CD14-positive monocyte (primary cell): ENCODE results near the gene GJB2. TPM values are rescaled to one million over a fixed set of nuclear protein-coding genes. Genes with fewer than 3 reads are reported as not detected.
A peak's percentile ranks its signal among the peaks of the same experiment; 100 is the strongest.

ENCODE experiments used
- DNase-seq, 3 donors: peaks; one replicate each; pipeline ENCODE4 v3.0.0-alpha.2; 2011 to 2022
- H2AFZ ChIP-seq: 2 replicates; pipeline ENCODE4 v1.6.0; 2012; ENCODE audit warnings: mild to moderate bottlenecking, low read depth, low read length, inconsistent platforms; ENCODE audit not compliant: insufficient read depth, poor library complexity, severe bottlenecking
- H3K27ac ChIP-seq, 2 donors: 1 replicate in 1 of 2; 2 replicates in 1 of 2; pipeline ENCODE4 v1.5.1; 2012 to 2013; ENCODE audit warnings: low read length in 2 of 2, control low read depth in 1 of 2, inconsistent platforms in 1 of 2, low read depth in 1 of 2, mild to moderate bottlenecking in 1 of 2
- H3K27me3 ChIP-seq, 2 donors: one replicate each; pipeline versions ENCODE4 v1.6.0 to v1.6.1; 2011 to 2013; ENCODE audit warnings: low read length in 2 of 2; ENCODE audit not compliant: control insufficient read depth in 2 of 2, insufficient read depth in 2 of 2
- H3K36me3 ChIP-seq, 2 donors: replicated peaks in 1 of 2; 1 replicate in 1 of 2; 2 replicates in 1 of 2; pipeline versions ENCODE4 v1.5.1 to v1.6.1; 2012 to 2013; ENCODE audit warnings: low read length in 2 of 2, control low read depth in 1 of 2, inconsistent platforms in 1 of 2, mild to moderate bottlenecking in 1 of 2; ENCODE audit not compliant: insufficient read depth in 2 of 2, control insufficient read depth in 1 of 2
- H3K4me1 ChIP-seq, 2 donors: 1 replicate in 1 of 2; 2 replicates in 1 of 2; pipeline versions ENCODE4 v1.5.1 to v1.6.1; 2012 to 2013; ENCODE audit warnings: low read length in 2 of 2, control low read depth in 1 of 2, inconsistent platforms in 1 of 2, mild to moderate bottlenecking in 1 of 2, moderate library complexity in 1 of 2; ENCODE audit not compliant: insufficient read depth in 2 of 2, control insufficient read depth in 1 of 2
- H3K4me2 ChIP-seq: replicated peaks from 2 replicates; pipeline ENCODE3; 2012; ENCODE audit warnings: low read length, moderate library complexity, mild to moderate bottlenecking; ENCODE audit not compliant: poor library complexity, severe bottlenecking; ENCODE audit errors: extremely low read depth
- H3K4me3 ChIP-seq, 3 experiments: fragments of 200-600 bp in 1 of 3; sonication (generic) in 1 of 3; replicated peaks in 1 of 3; 1 replicate in 2 of 3; 2 replicates in 1 of 3; pipeline ENCODE4 v1.5.1; 2011 to 2013; ENCODE audit warnings: low read length in 3 of 3, mild to moderate bottlenecking in 3 of 3, control low read depth in 2 of 3, low read depth in 2 of 3, inconsistent platforms in 1 of 3, moderate library complexity in 1 of 3
- H3K79me2 ChIP-seq: 2 replicates; pipeline ENCODE4 v1.6.0; 2012; ENCODE audit warnings: mild to moderate bottlenecking, control low read depth, inconsistent platforms, low read length, moderate library complexity; ENCODE audit not compliant: insufficient read depth
- H3K9ac ChIP-seq: 2 replicates; pipeline ENCODE4 v1.6.0; 2017; ENCODE audit warnings: low read length, mild to moderate bottlenecking; ENCODE audit not compliant: insufficient read depth, poor library complexity, severe bottlenecking
- H3K9me3 ChIP-seq, 2 donors: replicated peaks in 1 of 2; 1 replicate in 1 of 2; 2 replicates in 1 of 2; pipeline versions ENCODE4 v1.5.1 to v1.6.1; 2012 to 2013; ENCODE audit warnings: low read length in 2 of 2, control low read depth in 1 of 2; ENCODE audit not compliant: control insufficient read depth in 1 of 2, insufficient read depth in 1 of 2
- H4K20me1 ChIP-seq: 2 replicates; pipeline ENCODE4 v1.6.0; 2012; ENCODE audit warnings: mild to moderate bottlenecking, low read length, control low read depth, moderate library complexity; ENCODE audit not compliant: insufficient read depth
- H3K27ac Mint-ChIP-seq, 7 donors: one replicate each; pipeline ENCODE4 v1.8.0; 2020; ENCODE audit warnings: mild to moderate bottlenecking in 7 of 7, mixed read lengths in 7 of 7, moderate library complexity in 6 of 7, inconsistent platforms in 2 of 7
- H3K27me3 Mint-ChIP-seq, 3 donors: one replicate each; pipeline ENCODE4 v1.8.0; 2021 to 2022; ENCODE audit warnings: low read depth in 3 of 3, mild to moderate bottlenecking in 3 of 3, mixed read lengths in 3 of 3, moderate library complexity in 3 of 3, inconsistent platforms in 1 of 3
- H3K36me3 Mint-ChIP-seq, 2 donors: one replicate each; pipeline ENCODE4 v1.8.0; 2020; ENCODE audit warnings: mixed read lengths in 2 of 2, inconsistent platforms in 1 of 2, mild to moderate bottlenecking in 1 of 2
- H3K4me1 Mint-ChIP-seq: one replicate; pipeline ENCODE4 v1.8.0; 2020; ENCODE audit warnings: mild to moderate bottlenecking, mixed read lengths
- H3K4me3 Mint-ChIP-seq, 2 donors: one replicate each; pipeline ENCODE4 v1.8.0; 2020; ENCODE audit warnings: mild to moderate bottlenecking in 2 of 2, mixed read lengths in 2 of 2, moderate library complexity in 1 of 2
- H3K9me3 Mint-ChIP-seq, 7 donors: one replicate each; pipeline ENCODE4 v1.8.0; 2020 to 2022; ENCODE audit warnings: mixed read lengths in 7 of 7, mild to moderate bottlenecking in 6 of 7, moderate library complexity in 6 of 7, inconsistent platforms in 2 of 7
- CTCF ChIP-seq: fragments of 200-600 bp; IDR thresholded peaks from one replicate; pipeline ENCODE4 v1.8.0; 2022; ENCODE audit warnings: antibody characterized with exemption, mild to moderate bottlenecking
- WGBS: methylation state at CpG from one replicate; pipeline ENCODE4 v1.1.5; 2013; ENCODE audit warnings: missing lambda C conversion rate; ENCODE audit not compliant: insufficient coverage; 5-methylcytosine and 5-hydroxymethylcytosine counted together
- intact Hi-C, 2 donors: fragments of 100-400 bp; cut with micrococcal nuclease; formaldehyde crosslinking; loops; one replicate each; pipeline versions ENCODE4 v1.15.0 to v1.15.1; 2023
- polyA plus RNA-seq, 3 donors: library from polyadenylated mRNA; depleted of rRNA in 1 of 3; unstranded in 2 of 3; stranded (reverse) in 1 of 3; fragments of 300-500 nt in 2 of 3; fragments of >200 nt in 1 of 3; fragmentation: Illumina TruSeq in 2 of 3; gene quantifications; 1 replicate in 2 of 3; 2 replicates in 1 of 3; pipeline ENCODE4 v1.2.3, GENCODE V29; 2012 to 2021

Gene GJB2
- polyA plus RNA-seq, 3 donors = 0.41 TPM; not detected in 2

DNA sequence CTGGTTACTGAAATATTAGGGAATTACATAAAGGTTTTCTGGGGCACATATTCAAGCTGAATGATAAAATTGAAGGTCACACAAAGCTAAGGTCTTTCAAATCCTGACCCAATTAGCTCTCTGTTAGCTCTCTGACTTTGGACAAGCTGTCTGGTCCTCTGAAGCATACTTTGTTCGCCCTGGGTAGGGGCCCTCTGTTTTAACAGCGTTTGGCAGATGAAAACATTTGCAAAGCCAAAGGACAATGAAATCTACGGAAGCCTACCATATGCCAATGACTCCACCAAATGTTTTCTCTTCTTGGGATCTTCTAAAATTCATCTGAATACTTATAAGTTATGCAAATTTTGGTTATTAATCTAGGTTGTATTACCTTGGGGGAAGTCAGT, 17.3 kb downstream of the GJB2 start:
- Histone ChIP-seq H3K27ac (peak overlapping the region; percentile 49 to 89), H2AFZ (no peak overlapping the region), H3K9ac (no peak overlapping the region), H3K79me2 (no peaks in the 10 kb centered on the region), H3K4me3 (peak overlapping the region in 2 of 3 experiments; percentile 9 to 56), H3K36me3 (no peaks in the 10 kb centered on the region), H3K4me1 (peaks cover 17 to 56% of the 10 kb centered on the region in 2 donors), H4K20me1 (no peaks in the 10 kb centered on the region), H3K4me2 (peak overlapping the region; percentile 45), H3K27me3 (peaks cover 31 to 37% of the 10 kb centered on the region in 2 donors), H3K9me3 (no peaks in the 10 kb centered on the region)
- peak overlapping the region; percentile 83 to 98 (median 93) for H3K27ac Mint-ChIP-seq
- H3K4me3 Mint-ChIP-seq = peak overlapping the region; percentile 58 to 80
- peaks cover 0 to 9% of the 10 kb centered on the region in 2 donors for H3K36me3 Mint-ChIP-seq
- 100% methylated on average over 2 of the region's 3 CpGs for WGBS
- intact Hi-C loops = loop anchor here in 1 of 2 donors (10.0 kb wide), 1 partner anchor 51 kb away; no protein-coding TSS in a partner anchor
- no peak for DNase-seq
- H3K27me3 Mint-ChIP-seq = peaks cover 41 to 55% (median 47%) of the 10 kb centered on the region in 3 donors
- peaks cover 70% of the 10 kb centered on the region for H3K4me1 Mint-ChIP-seq
- no peak for TF ChIP-seq CTCF
- H3K9me3 Mint-ChIP-seq = peaks cover 0 to 6% (median 0%) of the 10 kb centered on the region in 7 donors

GRCh38 chr13:20174656-20175405, 17.9 kb downstream of the GJB2 start:
- intact Hi-C loops = loop anchor here in 1 of 2 donors (10.0 kb wide), 1 partner anchor 50 kb away; no protein-coding TSS in a partner anchor
- WGBS = 37% methylated on average over 10 of the region's 22 CpGs
- DNase-seq = peak; percentile 94 to 100 (median 95)
- TF ChIP-seq CTCF = no peak
- Histone ChIP-seq H3K4me1 (peaks cover 17 to 62% of the 10 kb centered on the region in 2 donors), H3K4me3 (peak overlapping the region in 2 of 3 experiments; percentile 9 to 56), H2AFZ (no peak overlapping the region), H3K9me3 (no peaks in the 10 kb centered on the region), H4K20me1 (no peaks in the 10 kb centered on the region), H3K9ac (no peak overlapping the region), H3K27me3 (peaks cover 29 to 37% of the 10 kb centered on the region in 2 donors), H3K27ac (peak overlapping the region; percentile 49 to 89), H3K4me2 (peak overlapping the region; percentile 45), H3K36me3 (no peaks in the 10 kb centered on the region), H3K79me2 (no peaks in the 10 kb centered on the region)
- H3K27ac Mint-ChIP-seq = peak overlapping the region; percentile 83 to 98 (median 93)
- H3K27me3 Mint-ChIP-seq = peaks cover 37 to 54% (median 47%) of the 10 kb centered on the region in 3 donors
- peaks cover 0 to 6% (median 0%) of the 10 kb centered on the region in 7 donors for H3K9me3 Mint-ChIP-seq
- peaks cover 76% of the 10 kb centered on the region for H3K4me1 Mint-ChIP-seq
- H3K36me3 Mint-ChIP-seq = peaks cover 0 to 9% of the 10 kb centered on the region in 2 donors
- peak overlapping the region; percentile 58 to 80 for H3K4me3 Mint-ChIP-seq
